GM19463 (cell line): ENCODE results near the gene PSMD11.
A peak's percentile ranks its signal among the peaks of the same experiment; 100 is the strongest.
"Not testable (repeated sequence)": the region's sequence is repeated elsewhere in the genome, so short reads cannot be mapped to it uniquely, and the experiment has no call there.

Source experiments
- ATAC-seq: cut with Tn5 transposase; IDR thresholded peaks from one replicate; pipeline ENCODE4 v1.9.1; 2021; ENCODE audit warnings: mild to moderate bottlenecking, moderate library complexity; ENCODE audit not compliant: unreplicated experiment

Gene PSMD11

GRCh38 chr17:32510466-32510865 is 66.2 kb downstream of the PSMD11 start:
- no peak for ATAC-seq

GRCh38 chr17:32512328-32512727 is 68.0 kb downstream of the PSMD11 start:
- no peak for ATAC-seq

- ATAC-seq, result no peak
Observed at GRCh38 chr17:32513579-32513978, 69.3 kb downstream of the PSMD11 start.

- ATAC-seq, result no peak
Observed at GRCh38 chr17:32514606-32515005, 70.3 kb downstream of the PSMD11 start.

GRCh38 chr17:32515677-32516383 is 71.5 kb downstream of the PSMD11 start:
- no peak for ATAC-seq

- ATAC-seq, result no peak
Observed at GRCh38 chr17:32516450-32516849, 72.1 kb downstream of the PSMD11 start.

- no peak for ATAC-seq
Observed at GRCh38 chr17:32516940-32517701, 72.8 kb downstream of the PSMD11 start.

- no peak for ATAC-seq
Observed at GRCh38 chr17:32517982-32518381, 73.7 kb downstream of the PSMD11 start.

GRCh38 chr17:32518646-32519227 is 74.4 kb downstream of the PSMD11 start:
- no peak for ATAC-seq

- no peak for ATAC-seq
Observed at GRCh38 chr17:32519228-32520103, 75.2 kb downstream of the PSMD11 start.

GRCh38 chr17:32520104-32520701 is 75.9 kb downstream of the PSMD11 start:
- no peak for ATAC-seq

- no peak for ATAC-seq
Observed at GRCh38 chr17:32520737-32521404, 76.6 kb downstream of the PSMD11 start.

- peak; percentile 60 for ATAC-seq
Observed at GRCh38 chr17:32523017-32523680, 78.8 kb downstream of the PSMD11 start.

GRCh38 chr17:32523827-32524552 is 79.7 kb downstream of the PSMD11 start:
- peak; percentile 37 for ATAC-seq

GRCh38 chr17:32524553-32524880 is 80.2 kb downstream of the PSMD11 start:
- ATAC-seq, result not testable (repeated sequence)

GRCh38 chr17:32525122-32525521 is 80.8 kb downstream of the PSMD11 start:
- ATAC-seq, result no peak

- ATAC-seq, result no peak
Observed at GRCh38 chr17:32527146-32527545, 82.8 kb downstream of the PSMD11 start.

- ATAC-seq, result no peak
Observed at GRCh38 chr17:32528825-32529224, 84.5 kb downstream of the PSMD11 start.

GRCh38 chr17:32529604-32530003 is 85.3 kb downstream of the PSMD11 start:
- no peak for ATAC-seq
